Endodermal cell (in vitro differentiated cells): ENCODE data around the gene CDH23. TPM values are rescaled to one million over a fixed set of nuclear protein-coding genes. Genes with fewer than 3 reads are reported as not detected.

ENCODE experiments used
- DNase-seq: peaks from one replicate; pipeline ENCODE4 v3.0.0-alpha.2; 2017
- H3K27ac ChIP-seq: 2 replicates; pipeline ENCODE4 v1.5.1; 2013; ENCODE audit warnings: mild to moderate bottlenecking, low read depth, low read length, moderate library complexity
- H3K27me3 ChIP-seq: 2 replicates; pipeline ENCODE4 v1.6.1; 2013; ENCODE audit warnings: mild to moderate bottlenecking, low read length, moderate library complexity; ENCODE audit not compliant: insufficient read depth, control insufficient read depth, poor library complexity, severe bottlenecking
- H3K36me3 ChIP-seq: 2 replicates; pipeline ENCODE4 v1.7.0; 2013; ENCODE audit warnings: mild to moderate bottlenecking, low read length, moderate library complexity; ENCODE audit not compliant: control insufficient read depth, insufficient read depth
- H3K4me1 ChIP-seq: one replicate; pipeline ENCODE4 v1.7.0; 2013; ENCODE audit warnings: low read length; ENCODE audit not compliant: control insufficient read depth, insufficient read depth
- H3K4me3 ChIP-seq: 2 replicates; pipeline ENCODE4 v1.5.1; 2013; ENCODE audit warnings: mild to moderate bottlenecking, low read length, moderate library complexity
- H3K9ac ChIP-seq: 2 replicates; pipeline ENCODE4 v1.6.1; 2013; ENCODE audit warnings: mild to moderate bottlenecking, low read length, moderate library complexity; ENCODE audit not compliant: poor library complexity, severe bottlenecking; ENCODE audit errors: extremely low read depth
- H3K9me3 ChIP-seq: 2 replicates; pipeline ENCODE4 v1.6.1; 2013; ENCODE audit warnings: mild to moderate bottlenecking, low read length, moderate library complexity; ENCODE audit not compliant: control insufficient read depth
- H3K27ac Mint-ChIP-seq: 2 replicates; pipeline ENCODE4 v1.8.0; 2020; ENCODE audit warnings: mixed read lengths
- H3K27me3 Mint-ChIP-seq: 2 replicates; pipeline ENCODE4 v1.8.0; 2021; ENCODE audit warnings: mild to moderate bottlenecking, mixed read lengths; ENCODE audit not compliant: insufficient read depth
- H3K36me3 Mint-ChIP-seq: 2 replicates; pipeline ENCODE4 v1.8.0; 2020; ENCODE audit warnings: low read depth, mixed read lengths
- H3K4me1 Mint-ChIP-seq: 2 replicates; pipeline ENCODE4 v1.8.0; 2020; ENCODE audit warnings: mixed read lengths
- H3K4me3 Mint-ChIP-seq: 2 replicates; pipeline ENCODE4 v1.8.0; 2020; ENCODE audit warnings: mild to moderate bottlenecking, moderate library complexity, mixed read lengths
- H3K9me3 Mint-ChIP-seq: 2 replicates; pipeline ENCODE4 v1.8.0; 2020; ENCODE audit warnings: mild to moderate bottlenecking, mixed read lengths
- CTCF ChIP-seq: fragments of 200-600 bp; sonication (generic); conservative IDR thresholded peaks from 2 replicates; pipeline ENCODE4 v1.5.0; 2021; ENCODE audit warnings: antibody characterized with exemption, mild to moderate bottlenecking
- WGBS, 2 experiments: methylation state at CpG; one replicate each; pipeline versions ENCODE4 v1.1.5 to v1.1.7; 2013; ENCODE audit warnings: missing lambda C conversion rate in 2 of 2, mixed read lengths in 1 of 2; ENCODE audit not compliant: insufficient coverage in 1 of 2, insufficient read length in 1 of 2; 5-methylcytosine and 5-hydroxymethylcytosine counted together
- total RNA-seq, 2 donors: library from RNA; stranded (reverse); fragmentation: NEBNext Ultra II Directional in 1 of 2; extraction: Animal tissue kit (Norgen Biotek cat#: 25700) in 1 of 2; gene quantifications; 2 replicates in 1 of 2; 3 replicates in 1 of 2; pipeline ENCODE4 v1.2.1, GENCODE V29; 2021

Gene CDH23
- total RNA-seq, 2 donors from 2014 or later, result 2.1 to 4.2 TPM

GRCh38 chr10:71459513-71459912, 62.8 kb downstream of the CDH23 start:
- DNase-seq, result peak; percentile 61
- TF ChIP-seq CTCF, result peak; percentile 65
- no peaks in the 10 kb centered on the region for H3K27me3 Mint-ChIP-seq
- Histone ChIP-seq H3K27ac (no peak overlapping the region), H3K4me3 (no peak overlapping the region), H3K9ac (no peak overlapping the region), H3K9me3 (no peaks in the 10 kb centered on the region), H3K4me1 (no peaks in the 10 kb centered on the region), H3K27me3 (no peaks in the 10 kb centered on the region), H3K36me3 (no peaks in the 10 kb centered on the region)
- H3K9me3 Mint-ChIP-seq, result no peaks in the 10 kb centered on the region
- H3K4me1 Mint-ChIP-seq, result peaks cover 6% of the 10 kb centered on the region
- H3K4me3 Mint-ChIP-seq, result no peak overlapping the region
- no peak overlapping the region for H3K27ac Mint-ChIP-seq
- no peaks in the 10 kb centered on the region for H3K36me3 Mint-ChIP-seq
- 83 to 90% methylated on average over 5 of the region's 5 CpGs for WGBS, 2 experiments

GRCh38 chr10:71460615-71461014, 63.9 kb downstream of the CDH23 start:
- H3K9me3 ChIP-seq, result no peaks in the 10 kb centered on the region
- H3K27me3 ChIP-seq, result no peaks in the 10 kb centered on the region
- H3K36me3 Mint-ChIP-seq, result no peaks in the 10 kb centered on the region
- DNase-seq, result no peak
- H3K36me3 ChIP-seq, result no peaks in the 10 kb centered on the region
- WGBS, 2 experiments, result 84 to 88% methylated on average over 5 to 9 of the region's 9 CpGs
- H3K4me3 Mint-ChIP-seq, result no peak overlapping the region
- H3K9ac ChIP-seq, result no peak overlapping the region
- no peaks in the 10 kb centered on the region for H3K4me1 ChIP-seq
- H3K27ac Mint-ChIP-seq, result no peak overlapping the region
- no peak overlapping the region for H3K27ac ChIP-seq
- H3K4me3 ChIP-seq, result no peak overlapping the region
- TF ChIP-seq CTCF, result no peak
- no peaks in the 10 kb centered on the region for H3K27me3 Mint-ChIP-seq
- no peaks in the 10 kb centered on the region for H3K9me3 Mint-ChIP-seq
- H3K4me1 Mint-ChIP-seq, result peaks cover 6% of the 10 kb centered on the region

- 91 to 92% methylated on average over 7 to 13 of the region's 13 CpGs for WGBS, 2 experiments
- no peak overlapping the region for H3K4me3 Mint-ChIP-seq
- no peak for DNase-seq
Measured at GRCh38 chr10:71461457-71461856, 64.7 kb downstream of the CDH23 start.

More at GRCh38 chr10:71461457-71461856, 64.7 kb downstream of the CDH23 start:
- Mint-ChIP-seq H3K4me1 (peaks cover 6% of the 10 kb centered on the region), H3K27me3 (no peaks in the 10 kb centered on the region), H3K9me3 (no peaks in the 10 kb centered on the region), H3K36me3 (no peaks in the 10 kb centered on the region), H3K27ac (no peak overlapping the region)
- Histone ChIP-seq H3K27ac (no peak overlapping the region), H3K9me3 (no peaks in the 10 kb centered on the region), H3K4me1 (no peaks in the 10 kb centered on the region), H3K4me3 (no peak overlapping the region), H3K27me3 (no peaks in the 10 kb centered on the region), H3K9ac (no peak overlapping the region), H3K36me3 (no peaks in the 10 kb centered on the region)
- TF ChIP-seq CTCF, result no peak
